H9 (cell line): ENCODE measurements around the gene UBE2V1. TPM values are rescaled to one million over a fixed set of nuclear protein-coding genes. Genes with fewer than 3 reads are reported as not detected.

ENCODE experiments used
- DNase-seq: peaks from one replicate; pipeline ENCODE4 v3.0.0-alpha.2; 2017
- H2AFZ ChIP-seq: one replicate; pipeline ENCODE4 v1.6.1; 2013; ENCODE audit warnings: mild to moderate bottlenecking, low read length, control low read depth, moderate library complexity
- H2AK5ac ChIP-seq: 2 replicates; pipeline ENCODE4 v1.6.1; 2013; ENCODE audit warnings: low read length, control low read depth, mixed read lengths; ENCODE audit not compliant: insufficient read length
- H2BK120ac ChIP-seq: one replicate; pipeline ENCODE4 v1.6.1; 2013; ENCODE audit warnings: low read depth, mild to moderate bottlenecking, low read length, control low read depth, inconsistent platforms; ENCODE audit not compliant: poor library complexity, severe bottlenecking
- H2BK12ac ChIP-seq: 2 replicates; pipeline ENCODE4 v1.6.1; 2013; ENCODE audit warnings: low read length, control low read depth, mixed read lengths, low read depth; ENCODE audit not compliant: insufficient read length
- H2BK15ac ChIP-seq: 2 replicates; pipeline ENCODE4 v1.6.1; 2013; ENCODE audit warnings: low read depth, low read length, control low read depth
- H2BK20ac ChIP-seq: one replicate; pipeline ENCODE4 v1.6.1; 2013; ENCODE audit warnings: low read depth, mild to moderate bottlenecking, low read length, control low read depth, inconsistent platforms; ENCODE audit not compliant: poor library complexity, severe bottlenecking
- H2BK5ac ChIP-seq: 2 replicates; pipeline ENCODE4 v1.6.1; 2013; ENCODE audit warnings: low read length, control low read depth, mixed read lengths; ENCODE audit not compliant: insufficient read length
- H3K14ac ChIP-seq: 2 replicates; pipeline ENCODE4 v1.6.1; 2013; ENCODE audit warnings: low read length, control low read depth; ENCODE audit not compliant: insufficient read depth
- H3K18ac ChIP-seq: 2 replicates; pipeline ENCODE4 v1.6.1; 2013; ENCODE audit warnings: low read depth, mild to moderate bottlenecking, mixed read lengths, low read length, control low read depth; ENCODE audit not compliant: insufficient read length
- H3K23ac ChIP-seq: 2 replicates; pipeline ENCODE4 v1.6.1; 2013; ENCODE audit warnings: low read length, control low read depth, mixed read lengths, low read depth; ENCODE audit not compliant: insufficient read length
- H3K23me2 ChIP-seq: 2 replicates; pipeline ENCODE4 v1.6.1; 2013; ENCODE audit warnings: low read depth, mild to moderate bottlenecking, mixed read lengths, low read length, control low read depth; ENCODE audit not compliant: insufficient read length, poor library complexity, severe bottlenecking
- H3K27ac ChIP-seq: 2 replicates; pipeline ENCODE4 v1.5.1; 2013; ENCODE audit warnings: low read length, control low read depth, mixed read lengths, low read depth; ENCODE audit not compliant: insufficient read length
- H3K27me3 ChIP-seq: 2 replicates; pipeline ENCODE4 v1.6.1; 2013; ENCODE audit warnings: low read length, control low read depth, inconsistent platforms; ENCODE audit not compliant: insufficient read depth
- H3K4ac ChIP-seq: 2 replicates; pipeline ENCODE4 v1.6.1; 2013; ENCODE audit warnings: low read depth, mild to moderate bottlenecking, control low read depth, inconsistent platforms, low read length, moderate library complexity
- H3K4me1 ChIP-seq: 2 replicates; pipeline ENCODE4 v1.6.1; 2013; ENCODE audit warnings: low read length, control low read depth, inconsistent platforms; ENCODE audit not compliant: insufficient read depth
- H3K4me2 ChIP-seq: 2 replicates; pipeline ENCODE4 v1.6.1; 2013; ENCODE audit warnings: low read length, control low read depth, mixed read lengths; ENCODE audit not compliant: insufficient read length, insufficient read depth
- H3K56ac ChIP-seq: 2 replicates; pipeline ENCODE4 v1.6.1; 2013; ENCODE audit warnings: low read depth, mild to moderate bottlenecking, mixed read lengths, low read length, control low read depth; ENCODE audit not compliant: insufficient read length
- H3K79me1 ChIP-seq: 2 replicates; pipeline ENCODE4 v1.6.1; 2013; ENCODE audit warnings: low read depth, mild to moderate bottlenecking, moderate library complexity, low read length, control low read depth, inconsistent platforms; ENCODE audit not compliant: insufficient read depth, poor library complexity, severe bottlenecking
- H3K79me2 ChIP-seq: 2 replicates; pipeline ENCODE4 v1.6.1; 2013; ENCODE audit warnings: low read length, control low read depth, inconsistent platforms; ENCODE audit not compliant: insufficient read depth
- H3K9ac ChIP-seq: 2 replicates; pipeline ENCODE4 v1.6.1; 2013; ENCODE audit warnings: low read length, control low read depth, mixed read lengths; ENCODE audit not compliant: insufficient read length; ENCODE audit errors: extremely low read depth
- H3K9me3 ChIP-seq: one replicate; pipeline ENCODE4 v1.6.1; 2013; ENCODE audit warnings: low read depth, low read length, inconsistent platforms; ENCODE audit not compliant: control insufficient read depth
- H3T11ph ChIP-seq: one replicate; pipeline ENCODE4 v1.6.1; 2013; ENCODE audit warnings: mild to moderate bottlenecking, low read length, control low read depth, inconsistent platforms
- H4K20me1 ChIP-seq: one replicate; pipeline ENCODE4 v1.6.1; 2013; ENCODE audit not compliant: control insufficient read depth, insufficient read length, insufficient read depth
- H4K5ac ChIP-seq: 2 replicates; pipeline ENCODE4 v1.6.1; 2013; ENCODE audit warnings: low read depth, mild to moderate bottlenecking, mixed read lengths, low read length, control low read depth; ENCODE audit not compliant: insufficient read length
- H4K8ac ChIP-seq: replicated peaks from 2 replicates; pipeline ENCODE4 v1.6.1; 2013; ENCODE audit warnings: low read length, control low read depth, mixed read lengths, low read depth; ENCODE audit not compliant: insufficient read length
- H4K91ac ChIP-seq: 2 replicates; pipeline ENCODE4 v1.6.1; 2013; ENCODE audit warnings: low read depth, mild to moderate bottlenecking, moderate library complexity, mixed read lengths, low read length, control low read depth; ENCODE audit not compliant: insufficient read length
- H3K27ac Mint-ChIP-seq, 3 experiments: 2 replicates in 2 of 3; 3 replicates in 1 of 3; pipeline ENCODE4 v1.8.0; 2020 to 2021; ENCODE audit warnings: mixed read lengths in 3 of 3, mild to moderate bottlenecking in 1 of 3, moderate library complexity in 1 of 3
- H3K27me3 Mint-ChIP-seq: 2 replicates; pipeline ENCODE4 v1.8.0; 2021; ENCODE audit warnings: low read depth, mild to moderate bottlenecking, moderate library complexity, mixed read lengths
- H3K36me3 Mint-ChIP-seq, 3 experiments: 2 replicates in 2 of 3; 3 replicates in 1 of 3; pipeline ENCODE4 v1.8.0; 2020 to 2021; ENCODE audit warnings: low read depth in 3 of 3, mixed read lengths in 3 of 3; ENCODE audit not compliant: insufficient read depth in 1 of 3
- H3K4me1 Mint-ChIP-seq, 2 experiments: 2 replicates each; pipeline ENCODE4 v1.8.0; 2020; ENCODE audit warnings: mixed read lengths in 2 of 2
- H3K4me3 Mint-ChIP-seq, 2 experiments: 2 replicates in 1 of 2; 3 replicates in 1 of 2; pipeline ENCODE4 v1.8.0; 2020 to 2021; ENCODE audit warnings: mild to moderate bottlenecking in 2 of 2, mixed read lengths in 2 of 2, moderate library complexity in 1 of 2
- H3K9me3 Mint-ChIP-seq, 2 experiments: 2 replicates in 1 of 2; 3 replicates in 1 of 2; pipeline ENCODE4 v1.8.0; 2020; ENCODE audit warnings: mild to moderate bottlenecking in 2 of 2, mixed read lengths in 2 of 2, moderate library complexity in 1 of 2
- WGBS: extraction: QIAGEN DNeasy Blood & Tissue Kit; methylation state at CpG from one replicate; pipeline ENCODE4 v1.1.7; 2013; ENCODE audit warnings: missing lambda C conversion rate, low lambda C conversion rate, mixed read lengths; ENCODE audit not compliant: insufficient read length; ENCODE audit errors: extremely low coverage; 5-methylcytosine and 5-hydroxymethylcytosine counted together
- total RNA-seq: library from RNA; stranded (reverse); gene quantifications from 2 replicates; pipeline ENCODE4 v1.2.1, GENCODE V29; 2021
- TF ChIP-seq, protein P1 (sequence below): fragments of 200-600 bp; sonication (generic); conservative IDR thresholded peaks from 3 replicates; pipeline ENCODE4 v1.8.0; 2021; ENCODE audit warnings: antibody characterized with exemption, mild to moderate bottlenecking

UBE2V1 gene
- total RNA-seq, 1 experiment from 2014 or later: 152 TPM

DNA sequence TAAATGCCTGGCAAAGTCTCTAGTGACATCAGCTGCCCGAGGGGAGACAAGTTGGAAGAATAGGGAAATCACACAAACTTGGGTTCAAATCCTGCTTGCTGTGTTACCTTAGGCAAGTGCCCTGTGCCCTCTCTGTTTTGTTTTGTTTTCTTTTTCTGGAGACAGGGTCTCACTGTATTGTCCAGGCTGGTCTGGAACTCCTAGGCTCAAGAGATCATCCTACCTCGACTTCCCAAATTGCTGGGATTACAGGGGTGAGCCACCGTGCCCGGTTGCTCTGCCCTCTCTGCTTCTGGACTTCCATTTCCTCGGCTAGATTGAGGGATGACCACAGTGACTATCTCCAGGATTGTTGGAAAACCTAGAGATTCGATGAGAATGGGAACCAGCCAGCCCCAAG is 74.8 kb downstream of the UBE2V1 start:
- TF ChIP-seq, protein P1, sequence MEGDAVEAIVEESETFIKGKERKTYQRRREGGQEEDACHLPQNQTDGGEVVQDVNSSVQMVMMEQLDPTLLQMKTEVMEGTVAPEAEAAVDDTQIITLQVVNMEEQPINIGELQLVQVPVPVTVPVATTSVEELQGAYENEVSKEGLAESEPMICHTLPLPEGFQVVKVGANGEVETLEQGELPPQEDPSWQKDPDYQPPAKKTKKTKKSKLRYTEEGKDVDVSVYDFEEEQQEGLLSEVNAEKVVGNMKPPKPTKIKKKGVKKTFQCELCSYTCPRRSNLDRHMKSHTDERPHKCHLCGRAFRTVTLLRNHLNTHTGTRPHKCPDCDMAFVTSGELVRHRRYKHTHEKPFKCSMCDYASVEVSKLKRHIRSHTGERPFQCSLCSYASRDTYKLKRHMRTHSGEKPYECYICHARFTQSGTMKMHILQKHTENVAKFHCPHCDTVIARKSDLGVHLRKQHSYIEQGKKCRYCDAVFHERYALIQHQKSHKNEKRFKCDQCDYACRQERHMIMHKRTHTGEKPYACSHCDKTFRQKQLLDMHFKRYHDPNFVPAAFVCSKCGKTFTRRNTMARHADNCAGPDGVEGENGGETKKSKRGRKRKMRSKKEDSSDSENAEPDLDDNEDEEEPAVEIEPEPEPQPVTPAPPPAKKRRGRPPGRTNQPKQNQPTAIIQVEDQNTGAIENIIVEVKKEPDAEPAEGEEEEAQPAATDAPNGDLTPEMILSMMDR: no peak
- H3K79me1 ChIP-seq: no peaks in the 10 kb centered on the region
- H2BK12ac ChIP-seq: no peak overlapping the region
- no peaks in the 10 kb centered on the region for H3K27me3 ChIP-seq
- WGBS: no CpG with 5 or more reads among the region's 6 CpGs
- H3K4me3 Mint-ChIP-seq: no peak overlapping the region
- no peak overlapping the region for H3K14ac ChIP-seq
- no peaks in the 10 kb centered on the region for H3K4me1 ChIP-seq
- peaks cover 17 to 44% of the 10 kb centered on the region in 2 experiments for H3K4me1 Mint-ChIP-seq
- no peak overlapping the region for H2AFZ ChIP-seq
- DNase-seq: no peak
- no peak overlapping the region for H3K23ac ChIP-seq
- H4K8ac ChIP-seq: no peak overlapping the region
- no peak overlapping the region for H3K56ac ChIP-seq
- H3K27me3 Mint-ChIP-seq: peaks cover 1% of the 10 kb centered on the region; the same call in 1 of the 2 replicates
- H4K20me1 ChIP-seq: no peaks in the 10 kb centered on the region
- no peak overlapping the region for H3K4ac ChIP-seq
- H3K9me3 ChIP-seq: no peaks in the 10 kb centered on the region
- H4K5ac ChIP-seq: no peak overlapping the region
- H3K9ac ChIP-seq: no peak overlapping the region
- no peak overlapping the region for H3K27ac ChIP-seq
- H3K18ac ChIP-seq: no peak overlapping the region
- H3K23me2 ChIP-seq: peaks cover 3% of the 10 kb centered on the region
- no peak overlapping the region for H2BK15ac ChIP-seq
- H2BK5ac ChIP-seq: no peak overlapping the region
- no peaks in the 10 kb centered on the region; a peak in 1 of 5 replicates for H3K9me3 Mint-ChIP-seq
- no peak overlapping the region for H3T11ph ChIP-seq
- no peak overlapping the region for H3K4me2 ChIP-seq
- H4K91ac ChIP-seq: no peak overlapping the region
- H2BK120ac ChIP-seq: no peak overlapping the region
- no peaks in the 10 kb centered on the region for H3K79me2 ChIP-seq
- no peak overlapping the region for H2BK20ac ChIP-seq
- no peak overlapping the region for H2AK5ac ChIP-seq
- H3K27ac Mint-ChIP-seq: no peak overlapping the region
- H3K36me3 Mint-ChIP-seq: no peaks in the 10 kb centered on the region
